GM21447 (cell line): ENCODE data around the gene CTNNA3.

Experiments
- ATAC-seq: cut with Tn5 transposase; IDR thresholded peaks from one replicate; pipeline ENCODE4 v1.9.1; 2021; ENCODE audit not compliant: unreplicated experiment

CTNNA3 gene

DNA sequence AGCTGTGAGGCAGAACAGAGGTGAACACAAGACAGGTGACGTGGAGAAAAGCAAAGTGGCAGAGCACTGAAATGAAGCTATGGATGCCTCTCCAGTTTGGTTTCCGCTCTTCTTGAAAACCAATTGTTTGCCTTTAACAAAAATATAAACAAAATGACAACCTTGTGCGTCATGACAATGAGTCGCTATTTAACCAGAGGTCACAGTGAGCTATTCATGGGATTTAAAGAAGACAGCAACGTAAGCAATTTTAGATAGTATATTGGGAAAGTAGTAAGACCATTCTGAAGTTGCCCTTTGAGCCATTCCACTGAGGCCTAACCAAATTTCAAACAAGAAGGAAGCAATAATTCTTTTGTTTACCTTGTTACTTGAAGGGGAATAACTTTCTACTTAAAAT, 785.3 kb downstream of the CTNNA3 start:
- ATAC-seq, result no peak

DNA sequence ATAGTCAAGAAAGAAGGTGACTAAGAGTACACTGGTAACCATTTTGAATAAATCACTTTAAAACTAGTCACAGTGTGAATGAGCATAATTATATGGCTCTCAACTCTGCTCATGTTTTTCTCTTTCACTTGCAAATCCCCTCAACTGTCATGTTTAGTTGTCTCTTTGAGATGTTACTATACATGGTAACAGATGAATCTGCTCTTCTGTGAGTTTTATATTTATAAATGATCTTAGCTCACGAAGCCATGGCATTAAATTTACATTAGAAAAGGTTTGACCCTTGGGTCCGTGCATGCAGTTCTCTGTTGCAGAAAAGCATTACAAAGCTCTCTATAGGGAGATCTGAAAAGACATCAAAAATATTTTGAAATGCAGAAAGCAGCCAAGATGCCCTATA, 803.1 kb downstream of the CTNNA3 start:
- ATAC-seq, result no peak

GRCh38 chr10:66888237-66888636, 807.8 kb downstream of the CTNNA3 start:
- no peak for ATAC-seq

- ATAC-seq, result no peak
Observed at GRCh38 chr10:66886848-66887247, 809.1 kb downstream of the CTNNA3 start.

DNA sequence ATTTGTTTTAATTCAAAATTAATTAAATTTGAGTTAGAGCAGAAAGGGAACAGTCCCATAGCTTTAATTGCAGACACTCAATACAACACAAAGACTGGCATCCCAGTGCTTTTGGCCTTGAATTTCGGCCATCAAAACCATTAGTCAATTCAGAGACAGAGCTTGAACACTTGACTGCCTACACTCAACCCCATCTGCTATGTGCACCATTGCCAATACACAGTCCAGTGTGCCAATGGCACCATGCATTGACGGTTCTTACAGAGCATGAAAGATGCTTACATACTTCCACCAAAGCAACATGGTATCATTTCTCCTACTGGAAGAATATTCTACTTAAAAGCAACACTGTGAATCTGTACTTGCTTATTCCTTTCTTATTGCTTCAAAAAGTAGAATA, 813.7 kb downstream of the CTNNA3 start:
- ATAC-seq, result no peak

DNA sequence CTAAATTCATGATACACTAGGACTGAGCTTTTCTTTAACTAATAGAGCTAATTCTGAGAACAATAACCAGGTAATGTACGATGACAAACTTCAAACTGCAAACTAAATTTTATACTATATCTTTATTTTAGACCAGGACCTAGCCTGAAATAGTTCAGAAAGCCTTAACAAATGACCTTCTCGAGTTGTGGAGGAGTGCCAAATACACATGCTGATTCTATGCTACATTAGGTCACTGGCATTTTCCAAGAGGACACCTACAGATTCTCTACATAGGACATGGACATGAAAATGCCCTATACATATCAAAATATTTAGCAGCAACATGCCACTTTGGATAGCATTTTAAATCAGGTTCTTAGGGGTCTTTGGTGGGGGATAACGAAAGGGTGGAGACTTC, 814.2 kb downstream of the CTNNA3 start:
- no peak for ATAC-seq

DNA sequence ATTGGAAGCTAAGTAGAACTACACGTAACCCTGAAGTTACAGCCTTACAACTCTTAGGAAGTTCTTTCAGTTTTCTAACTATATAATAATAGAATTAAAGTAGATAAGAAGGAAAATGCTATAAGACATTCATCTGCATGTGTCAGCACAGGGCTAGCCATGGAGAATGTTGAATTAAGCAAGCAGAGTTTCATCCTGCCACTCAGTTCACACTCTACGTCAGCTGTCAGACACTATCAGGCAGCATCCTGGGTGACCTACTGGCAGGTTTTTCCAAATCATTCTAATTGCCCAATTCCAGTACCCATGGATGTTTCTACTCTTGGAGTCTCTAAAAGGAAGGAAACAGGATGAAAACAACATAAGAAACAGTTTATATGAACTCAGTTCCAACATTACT, 815.2 kb downstream of the CTNNA3 start:
- no peak for ATAC-seq

GRCh38 chr10:66880292-66880691, 815.7 kb downstream of the CTNNA3 start:
- ATAC-seq, result no peak

- ATAC-seq, result no peak
Observed at GRCh38 chr10:66877361-66877760, 818.6 kb downstream of the CTNNA3 start.

DNA sequence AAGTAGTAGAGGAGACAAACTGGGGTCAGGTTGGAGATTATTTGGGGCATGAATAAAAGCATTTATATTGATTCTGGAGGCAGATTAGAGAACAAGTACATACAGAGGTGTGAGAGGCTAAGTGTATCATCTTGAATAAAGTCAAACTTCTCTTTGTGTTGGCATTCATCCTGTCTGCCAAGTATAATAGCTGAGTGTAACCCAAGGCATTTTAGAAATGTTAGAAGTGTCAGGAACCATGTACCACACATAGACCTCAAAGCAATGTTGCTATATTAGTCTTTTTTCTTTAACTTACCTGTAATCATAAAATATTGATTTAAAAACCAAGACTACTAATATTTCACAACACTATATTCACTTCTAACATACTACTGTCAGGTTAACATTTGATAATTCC, 826.4 kb downstream of the CTNNA3 start:
- ATAC-seq, result no peak

DNA sequence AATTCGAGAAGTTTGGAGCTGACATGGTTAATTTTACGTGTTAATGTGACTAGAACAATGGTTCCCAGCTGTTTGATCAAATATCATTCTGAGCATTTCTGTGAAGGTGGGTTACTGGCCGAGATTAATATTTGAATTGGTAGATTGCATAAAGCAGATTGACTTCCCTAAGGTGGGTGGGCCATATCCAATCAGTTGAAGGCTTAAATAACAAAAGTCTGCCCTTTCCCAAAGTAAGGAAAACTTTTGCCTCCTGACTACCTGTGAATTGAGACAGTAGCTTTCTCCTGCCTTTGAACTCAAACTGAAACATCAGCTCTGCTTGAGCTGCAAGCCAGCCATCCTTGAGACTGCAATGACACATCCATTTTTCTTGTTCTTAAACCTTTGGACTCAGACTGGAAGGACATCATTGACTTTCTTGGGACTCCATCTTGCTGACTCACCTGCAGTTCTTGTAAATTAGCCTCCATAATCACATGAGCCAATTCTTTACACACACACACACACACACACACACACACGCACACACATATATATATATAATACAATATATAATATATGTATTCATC, 833.2 kb downstream of the CTNNA3 start:
- ATAC-seq, result no peak

DNA sequence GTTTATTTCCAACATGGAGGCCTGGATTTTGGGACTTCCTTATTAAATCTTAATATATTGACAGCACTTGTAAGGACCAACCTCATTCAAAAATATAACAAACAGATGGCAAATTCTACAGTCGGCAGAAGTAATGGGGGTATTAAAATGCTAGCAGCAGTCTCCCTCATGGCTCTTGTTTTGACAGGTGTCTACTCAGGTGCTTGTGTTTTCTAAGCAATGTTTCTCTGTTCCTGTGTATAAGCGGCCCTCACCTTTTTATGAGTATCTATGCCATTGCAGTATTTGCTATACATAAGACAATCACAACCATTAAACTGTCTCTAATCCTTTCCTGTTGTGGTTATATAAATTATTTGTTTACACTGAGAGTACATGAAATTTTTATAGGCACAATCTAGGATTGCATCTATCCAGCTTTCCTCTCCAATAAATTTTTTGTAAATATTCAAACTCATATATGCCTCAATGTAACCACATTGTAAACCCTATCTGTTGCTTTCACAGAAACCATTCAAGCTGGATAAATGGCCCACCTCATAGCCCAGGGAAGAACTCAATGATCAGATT, 835.5 kb downstream of the CTNNA3 start:
- no peak for ATAC-seq

DNA sequence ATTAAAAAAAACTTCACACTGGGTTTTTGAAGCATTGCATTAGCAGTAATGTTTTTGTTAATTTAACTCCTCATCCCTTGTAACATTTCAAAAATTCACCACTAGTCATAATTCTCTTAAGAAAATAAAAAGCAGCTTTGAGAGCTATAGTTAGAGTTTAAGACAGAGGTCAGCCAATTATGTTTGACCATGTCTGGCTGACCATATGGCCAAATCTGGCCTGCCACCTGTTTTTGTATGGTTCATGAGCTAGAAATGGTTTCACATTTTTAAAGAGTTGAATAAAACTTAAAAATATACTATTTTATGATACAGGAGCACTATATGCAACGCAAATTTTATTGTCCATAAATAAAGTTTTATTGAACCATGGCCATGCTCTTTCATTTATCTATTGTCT, 843.2 kb downstream of the CTNNA3 start:
- ATAC-seq, result no peak

- no peak for ATAC-seq
Observed at GRCh38 chr10:66848856-66849255, 847.1 kb downstream of the CTNNA3 start.

DNA sequence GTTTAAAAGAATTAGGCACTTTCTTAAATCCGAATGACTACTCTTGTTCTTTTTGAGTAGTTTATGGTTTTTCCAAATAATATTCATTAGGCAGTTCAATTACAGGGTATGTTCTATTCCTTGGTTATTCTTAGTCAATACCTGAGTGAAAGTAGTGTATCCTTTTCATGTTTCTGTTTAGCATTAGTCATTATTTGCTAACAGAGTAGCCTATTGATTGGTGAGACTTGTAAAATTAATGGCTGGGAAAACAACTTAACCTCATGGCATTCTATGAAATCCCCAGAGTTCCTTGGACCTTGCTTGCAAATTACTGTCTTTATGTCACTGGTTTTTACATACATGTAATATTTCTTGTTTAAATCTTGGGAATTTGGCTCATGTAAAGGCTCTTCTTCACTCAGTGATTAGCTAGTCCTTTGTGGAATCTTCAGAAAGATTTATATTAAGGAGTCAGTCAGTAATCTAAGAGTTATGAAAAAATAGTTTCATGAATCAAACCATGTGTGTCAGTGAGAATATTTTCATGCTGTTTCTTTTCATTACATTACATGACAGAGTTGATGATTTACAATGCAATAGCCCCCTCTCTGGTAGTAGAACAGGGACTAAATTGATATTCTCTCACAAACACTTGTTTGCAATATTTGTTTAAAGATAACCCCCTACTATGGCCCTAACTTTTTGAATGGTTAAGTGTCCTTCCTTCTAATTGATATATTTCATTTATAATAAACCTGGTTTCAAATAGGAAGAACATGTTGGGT, 851.6 kb downstream of the CTNNA3 start:
- no peak for ATAC-seq

- no peak for ATAC-seq
Observed at GRCh38 chr10:66843396-66843795, 852.6 kb downstream of the CTNNA3 start.

GRCh38 chr10:66842867-66843266, 853.1 kb downstream of the CTNNA3 start:
- ATAC-seq, result no peak

- ATAC-seq, result no peak
Observed at GRCh38 chr10:66842371-66842770, 853.6 kb downstream of the CTNNA3 start.

GRCh38 chr10:66838656-66839055, 857.3 kb downstream of the CTNNA3 start:
- no peak for ATAC-seq

- ATAC-seq, result no peak
Observed at GRCh38 chr10:66837990-66838389, 858.0 kb downstream of the CTNNA3 start.

DNA sequence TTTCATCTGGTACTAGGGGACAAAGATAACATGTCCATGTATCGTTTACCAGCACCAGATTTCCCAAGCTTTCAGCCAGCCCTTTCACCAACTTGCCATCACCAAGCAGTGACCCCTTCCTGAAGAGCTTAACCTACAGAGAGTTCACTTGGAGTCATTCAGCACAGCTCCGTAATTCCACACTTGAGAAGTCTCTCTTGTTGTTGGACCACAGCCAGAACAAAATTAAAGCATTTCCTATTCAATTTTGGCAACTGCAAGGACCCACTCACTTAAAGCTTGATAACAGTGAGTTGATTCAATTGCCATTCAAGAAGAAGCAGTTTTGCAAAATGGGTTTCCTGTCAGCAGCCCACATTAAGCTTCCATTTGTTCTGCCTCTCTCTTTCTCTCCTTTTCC, 858.7 kb downstream of the CTNNA3 start:
- no peak for ATAC-seq

GRCh38 chr10:66836771-66837170, 859.2 kb downstream of the CTNNA3 start:
- no peak for ATAC-seq

- no peak for ATAC-seq
Observed at GRCh38 chr10:66836057-66836456, 859.9 kb downstream of the CTNNA3 start.
